DND-41 (cell line): ENCODE data around the gene RAD23B.

Experiments
- CTCF ChIP-seq: IDR thresholded peaks from 2 replicates; pipeline ENCODE4 v1.5.1; 2012; ENCODE audit warnings: borderline replicate concordance, low read length, moderate library complexity, mild to moderate bottlenecking; ENCODE audit not compliant: poor library complexity, severe bottlenecking; ENCODE audit errors: extremely low read depth
- EZH2 ChIP-seq: IDR thresholded peaks from 3 replicates; pipeline ENCODE4 v1.6.1; 2012; ENCODE audit warnings: borderline replicate concordance, low read depth, mild to moderate bottlenecking, moderate library complexity, low read length, inconsistent platforms; ENCODE audit not compliant: severe bottlenecking

- TF ChIP-seq EZH2: no peak
- no peak for TF ChIP-seq CTCF
Observed at GRCh38 chr9:107284636-107285035, 1.6 kb downstream of the RAD23B start.
